ENCODE results near the gene ZNF580. TPM values are rescaled to one million over a fixed set of nuclear protein-coding genes. Genes with fewer than 3 reads are reported as not detected.

The ZNF580 gene
- polyA plus RNA-seq, 2 donors: 12.8 to 14.2 TPM

DNA sequence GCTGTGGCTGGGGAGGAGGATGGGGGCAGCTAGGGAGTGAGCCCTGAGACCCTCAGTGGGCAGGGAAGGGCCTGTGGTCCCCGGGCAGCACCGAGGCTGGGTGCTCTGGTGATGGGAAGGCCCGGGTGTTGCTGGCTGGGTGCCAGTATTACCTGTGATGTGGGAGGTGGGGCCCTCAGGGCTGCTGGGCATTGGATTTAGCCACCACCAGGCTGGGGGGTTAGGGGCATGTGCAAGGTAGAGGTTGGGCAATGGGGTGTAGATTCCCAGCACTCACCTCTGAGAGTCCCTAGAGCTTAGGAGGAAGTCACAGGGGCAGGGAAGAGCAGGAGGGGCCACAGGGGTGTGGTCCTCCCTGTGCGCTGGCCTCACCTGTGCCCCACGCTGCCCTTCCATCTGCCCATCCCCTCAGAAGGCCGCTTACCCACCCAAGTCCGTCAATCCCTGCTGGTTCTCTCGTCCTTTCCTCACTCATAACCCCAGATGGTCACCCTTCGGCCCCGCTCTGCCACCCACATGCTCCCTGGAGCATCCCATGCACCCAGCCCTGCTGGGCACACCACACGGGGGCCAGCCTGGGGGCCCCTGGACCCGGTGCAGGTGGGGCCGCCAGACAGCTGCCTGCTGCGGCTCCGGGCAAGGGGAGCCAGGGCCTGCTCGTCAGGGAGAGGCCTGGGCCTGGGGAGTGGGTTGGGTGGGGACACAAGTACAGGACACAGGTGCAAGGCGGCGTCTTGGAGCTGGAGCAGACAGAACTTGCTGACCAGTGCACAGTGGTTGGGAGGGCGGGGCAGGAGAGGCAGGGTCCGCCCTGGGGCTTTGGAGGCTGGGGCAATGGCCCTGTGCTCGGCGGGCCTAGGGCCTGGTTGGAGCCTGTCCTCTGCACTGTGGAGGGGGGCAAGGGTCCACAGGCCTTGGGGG lies 46.7 kb downstream of the ZNF580 start:
- H3K4me3 ChIP-seq (ENCODE audit: low read depth in 1 of 2, low read length in 2 of 2): no peak overlapping the region
- no peaks in the 10 kb centered on the region for H3K9me3 ChIP-seq (ENCODE audit: control insufficient read depth in 2 of 2, insufficient read depth in 1 of 2, low read depth in 1 of 2, low read length in 1 of 2)
- peaks cover 0 to 12% of the 10 kb centered on the region in 2 donors for H3K4me1 ChIP-seq (ENCODE audit: control insufficient read depth in 2 of 2, insufficient read depth in 2 of 2, low read length in 1 of 2)
- 85 to 89% methylated on average over 22 of the region's 22 CpGs for WGBS, 2 donors
- H3K36me3 ChIP-seq (ENCODE audit: control insufficient read depth in 2 of 2, insufficient read depth in 2 of 2, low read length in 1 of 2): peaks cover 11 to 82% of the 10 kb centered on the region in 2 donors
- H3K27me3 ChIP-seq (ENCODE audit: control insufficient read depth in 1 of 2, insufficient read depth in 2 of 2, low read length in 2 of 2): no peaks in the 10 kb centered on the region
- H3K27ac ChIP-seq (ENCODE audit: low read depth in 2 of 2, low read length in 1 of 2): no peak overlapping the region

DNA sequence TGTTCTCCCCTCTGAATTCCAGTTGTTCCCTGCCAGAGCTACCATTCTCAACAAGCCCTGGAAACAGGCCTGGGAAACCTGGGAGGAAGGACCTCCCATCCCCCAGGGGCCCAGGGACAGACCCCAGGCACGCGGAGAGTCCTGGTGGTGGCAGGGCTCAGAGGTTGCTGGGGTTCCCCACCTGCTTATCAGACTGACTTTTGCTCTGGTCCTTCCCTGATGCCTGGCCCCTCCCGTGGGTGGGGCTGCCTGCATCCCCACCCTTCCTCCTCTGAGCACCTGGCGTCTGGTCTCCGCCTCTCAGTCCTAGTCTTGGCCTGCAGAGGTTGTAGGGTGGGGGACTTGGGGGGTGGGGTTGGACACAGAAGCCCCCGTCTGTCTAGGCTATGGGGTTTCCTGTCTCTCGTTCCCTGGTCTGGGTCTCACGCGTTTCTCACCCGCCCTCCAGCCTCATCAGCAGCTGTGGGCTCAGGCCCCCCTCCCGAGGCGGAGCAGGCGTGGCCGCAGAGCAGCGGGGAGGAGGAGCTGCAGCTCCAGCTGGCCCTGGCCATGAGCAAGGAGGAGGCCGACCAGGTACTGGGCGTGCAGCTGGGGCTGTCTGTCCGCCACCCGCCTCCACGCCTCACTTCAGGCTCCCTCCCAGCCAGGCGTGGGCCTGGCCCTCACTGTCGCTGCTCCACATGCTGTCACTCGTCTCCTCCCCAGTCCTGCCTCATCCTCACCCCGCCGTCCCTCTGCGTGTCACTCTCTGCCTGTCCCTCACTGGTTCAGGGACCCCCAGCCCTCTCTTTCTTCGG lies 47.8 kb downstream of the ZNF580 start:
- 59 to 61% methylated on average over 24 to 27 of the region's 27 CpGs for WGBS, 2 donors
- no peaks in the 10 kb centered on the region for H3K27me3 ChIP-seq (ENCODE audit: control insufficient read depth in 1 of 2, insufficient read depth in 2 of 2, low read length in 2 of 2)
- H3K27ac ChIP-seq (ENCODE audit: low read depth in 2 of 2, low read length in 1 of 2): no peak overlapping the region
- H3K36me3 ChIP-seq (ENCODE audit: control insufficient read depth in 2 of 2, insufficient read depth in 2 of 2, low read length in 1 of 2): peaks cover 14 to 86% of the 10 kb centered on the region in 2 donors
- H3K4me3 ChIP-seq (ENCODE audit: low read depth in 1 of 2, low read length in 2 of 2): no peak overlapping the region
- peaks cover 0 to 12% of the 10 kb centered on the region in 2 donors for H3K4me1 ChIP-seq (ENCODE audit: control insufficient read depth in 2 of 2, insufficient read depth in 2 of 2, low read length in 1 of 2)
- H3K9me3 ChIP-seq (ENCODE audit: control insufficient read depth in 2 of 2, insufficient read depth in 1 of 2, low read depth in 1 of 2, low read length in 1 of 2): no peaks in the 10 kb centered on the region

DNA sequence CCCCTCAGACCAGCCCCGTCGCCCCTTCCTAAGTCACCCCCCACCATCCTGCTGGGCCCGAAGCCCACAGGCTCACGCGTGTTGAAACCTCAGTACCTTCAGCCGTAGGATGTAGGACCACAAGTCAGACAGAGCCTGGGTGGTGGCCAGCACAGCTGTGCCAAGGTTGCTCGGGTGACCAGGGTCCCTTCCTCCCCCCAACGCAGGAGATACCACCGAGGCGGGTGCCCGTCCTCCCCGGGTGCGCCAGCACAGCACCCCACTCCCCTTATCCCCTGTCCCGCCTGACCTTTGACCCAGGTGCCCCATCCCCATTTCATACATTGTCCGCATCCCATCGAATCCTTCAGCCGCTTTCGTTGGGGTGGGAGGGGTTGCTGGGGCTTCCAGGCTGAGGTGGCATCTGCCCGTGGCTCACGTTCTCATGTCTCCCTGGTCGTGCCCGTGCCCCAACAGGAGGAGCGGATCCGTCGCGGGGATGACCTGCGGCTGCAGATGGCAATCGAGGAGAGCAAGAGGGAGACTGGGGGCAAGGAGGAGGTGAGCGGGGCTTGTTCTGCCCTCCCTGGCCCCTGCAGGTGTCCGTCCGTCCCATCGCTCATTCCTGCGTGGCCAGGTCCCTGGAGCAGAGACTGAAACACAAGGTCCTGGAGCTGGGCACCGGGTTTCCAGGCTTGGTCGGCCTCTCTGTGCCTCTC lies 48.8 kb downstream of the ZNF580 start:
- Histone ChIP-seq H3K9me3 (ENCODE audit: control insufficient read depth in 2 of 2, insufficient read depth in 1 of 2, low read depth in 1 of 2, low read length in 1 of 2) (no peaks in the 10 kb centered on the region), H3K27ac (ENCODE audit: low read depth in 2 of 2, low read length in 1 of 2) (no peak overlapping the region), H3K36me3 (ENCODE audit: control insufficient read depth in 2 of 2, insufficient read depth in 2 of 2, low read length in 1 of 2) (peaks cover 17 to 88% of the 10 kb centered on the region in 2 donors), H3K27me3 (ENCODE audit: control insufficient read depth in 1 of 2, insufficient read depth in 2 of 2, low read length in 2 of 2) (no peaks in the 10 kb centered on the region), H3K4me1 (ENCODE audit: control insufficient read depth in 2 of 2, insufficient read depth in 2 of 2, low read length in 1 of 2) (peaks cover 0 to 12% of the 10 kb centered on the region in 2 donors), H3K4me3 (ENCODE audit: low read depth in 1 of 2, low read length in 2 of 2) (no peak overlapping the region)
- WGBS, 2 donors: 92 to 94% methylated on average over 35 of the region's 35 CpGs

DNA sequence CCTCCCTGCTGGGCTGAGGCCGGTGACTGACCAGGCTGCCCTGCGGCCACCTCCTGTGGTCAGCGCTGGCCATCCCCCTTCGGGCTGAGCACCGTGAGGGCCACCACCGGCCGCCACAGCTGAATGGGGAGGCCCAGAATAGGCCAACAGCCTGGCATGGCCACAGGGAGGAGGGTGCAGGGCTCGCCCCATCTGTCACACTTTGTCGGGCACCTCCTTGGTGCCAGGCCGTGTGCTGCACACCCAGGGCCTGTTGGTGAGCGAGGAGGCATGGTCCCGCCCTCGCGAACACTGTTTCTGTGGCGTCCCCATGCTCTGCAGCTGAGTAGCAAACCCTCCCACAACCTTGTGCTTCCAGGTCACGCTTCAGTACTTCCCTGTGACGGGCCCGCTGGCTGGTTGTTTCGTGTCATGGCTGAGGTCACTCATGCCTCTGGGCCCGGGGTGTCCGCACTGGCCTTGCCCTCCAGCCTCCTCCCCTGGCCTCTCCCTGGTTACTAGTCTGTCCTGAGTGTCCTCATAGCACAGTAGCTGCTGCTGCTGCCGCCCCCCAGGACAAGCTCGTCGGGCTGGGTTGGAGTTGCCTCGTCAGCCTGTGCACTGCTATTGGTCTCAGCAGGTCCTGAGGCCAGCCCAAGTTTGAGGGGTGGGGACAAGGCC lies 49.4 kb downstream of the ZNF580 start:
- 92 to 95% methylated on average over 24 to 25 of the region's 25 CpGs for WGBS, 2 donors
- H3K27ac ChIP-seq (ENCODE audit: low read depth in 2 of 2, low read length in 1 of 2): no peak overlapping the region
- no peak overlapping the region for H3K4me3 ChIP-seq (ENCODE audit: low read depth in 1 of 2, low read length in 2 of 2)
- H3K27me3 ChIP-seq (ENCODE audit: control insufficient read depth in 1 of 2, insufficient read depth in 2 of 2, low read length in 2 of 2): no peaks in the 10 kb centered on the region
- peaks cover 0 to 9% of the 10 kb centered on the region in 2 donors for H3K4me1 ChIP-seq (ENCODE audit: control insufficient read depth in 2 of 2, insufficient read depth in 2 of 2, low read length in 1 of 2)
- H3K36me3 ChIP-seq (ENCODE audit: control insufficient read depth in 2 of 2, insufficient read depth in 2 of 2, low read length in 1 of 2): peaks cover 24 to 87% of the 10 kb centered on the region in 2 donors
- no peaks in the 10 kb centered on the region for H3K9me3 ChIP-seq (ENCODE audit: control insufficient read depth in 2 of 2, insufficient read depth in 1 of 2, low read depth in 1 of 2, low read length in 1 of 2)

DNA sequence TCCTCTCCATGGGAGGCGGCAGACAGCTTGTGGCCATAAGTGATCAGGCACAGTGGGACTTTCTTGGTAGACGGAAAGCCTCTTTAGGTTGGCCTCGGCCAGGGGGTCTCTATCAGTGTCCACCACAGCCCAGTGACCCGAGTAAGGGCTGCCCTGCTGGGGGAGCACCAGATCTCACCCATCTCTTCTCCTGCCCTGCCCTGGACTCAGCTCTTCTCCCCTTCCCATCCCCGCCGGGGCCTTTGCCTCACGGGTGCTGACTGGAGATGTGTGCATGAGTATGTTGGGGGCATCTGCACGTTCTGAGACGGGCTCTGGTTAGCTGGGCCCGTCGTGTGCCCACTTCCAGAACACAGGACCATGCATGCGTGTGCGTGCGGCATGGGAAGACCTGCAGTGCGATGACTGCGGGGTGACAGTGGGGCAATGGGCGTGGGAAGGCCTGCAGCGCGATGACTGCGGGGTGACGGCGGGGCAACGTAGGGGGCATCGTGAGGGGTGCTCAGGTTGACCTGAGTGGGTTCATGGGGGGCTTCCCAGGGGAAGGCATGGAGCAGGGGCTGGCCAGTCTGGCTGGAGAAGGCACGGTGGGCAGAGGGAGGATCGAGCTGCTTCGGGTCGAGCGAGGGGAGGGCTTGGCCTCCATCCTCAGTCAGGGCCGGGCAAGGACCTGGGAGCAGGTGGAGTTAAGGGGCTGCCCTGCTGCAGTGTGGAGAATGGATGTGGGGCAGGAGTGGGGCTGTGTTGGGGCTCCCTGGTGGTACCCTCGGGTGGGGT lies 50.2 kb downstream of the ZNF580 start:
- Histone ChIP-seq H3K9me3 (ENCODE audit: control insufficient read depth in 2 of 2, insufficient read depth in 1 of 2, low read depth in 1 of 2, low read length in 1 of 2) (no peaks in the 10 kb centered on the region), H3K36me3 (ENCODE audit: control insufficient read depth in 2 of 2, insufficient read depth in 2 of 2, low read length in 1 of 2) (peaks cover 20 to 85% of the 10 kb centered on the region in 2 donors)

DNA sequence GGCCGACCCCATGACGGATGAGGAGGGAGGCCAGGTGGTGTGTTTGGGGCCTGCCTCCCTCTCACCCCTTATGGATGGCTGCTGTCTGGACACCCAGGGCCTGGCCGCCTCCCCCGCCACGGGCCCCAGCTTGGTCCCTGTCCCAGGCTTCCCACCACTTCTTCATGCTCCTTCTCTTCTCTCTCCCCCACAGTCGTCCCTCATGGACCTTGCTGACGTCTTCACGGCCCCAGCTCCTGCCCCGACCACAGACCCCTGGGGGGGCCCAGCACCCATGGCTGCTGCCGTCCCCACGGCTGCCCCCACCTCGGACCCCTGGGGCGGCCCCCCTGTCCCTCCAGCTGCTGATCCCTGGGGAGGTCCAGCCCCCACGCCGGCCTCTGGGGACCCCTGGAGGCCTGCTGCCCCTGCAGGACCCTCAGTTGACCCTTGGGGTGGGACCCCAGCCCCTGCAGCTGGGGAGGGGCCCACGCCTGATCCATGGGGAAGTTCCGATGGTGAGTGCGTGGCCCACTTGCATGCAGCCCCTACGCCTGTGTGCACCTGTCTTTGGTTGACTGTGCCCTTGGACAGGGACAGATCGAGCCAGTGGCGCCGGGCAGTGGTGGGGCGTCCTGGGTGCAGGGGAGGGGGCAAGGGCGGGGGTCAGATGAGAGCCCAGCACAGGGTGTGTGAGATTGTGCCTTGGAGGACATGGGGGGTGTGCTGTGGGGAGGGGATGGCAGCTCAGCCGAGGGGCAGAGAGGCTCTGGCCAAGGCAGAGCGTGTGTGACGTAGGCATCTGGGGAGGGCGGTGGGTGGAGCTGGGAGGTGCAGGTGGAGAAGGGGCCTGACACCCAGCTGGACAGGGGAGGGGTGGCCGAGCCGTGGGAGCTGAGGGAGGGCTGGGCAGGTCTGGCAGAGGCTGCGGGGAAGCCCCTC lies 51.0 kb downstream of the ZNF580 start:
- WGBS, 2 donors: 94% methylated on average over 27 to 31 of the region's 31 CpGs
- H3K36me3 ChIP-seq (ENCODE audit: control insufficient read depth in 2 of 2, insufficient read depth in 2 of 2, low read length in 1 of 2): peaks cover 20 to 85% of the 10 kb centered on the region in 2 donors
- H3K27ac ChIP-seq (ENCODE audit: low read depth in 2 of 2, low read length in 1 of 2): no peak overlapping the region
- no peaks in the 10 kb centered on the region for H3K27me3 ChIP-seq (ENCODE audit: control insufficient read depth in 1 of 2, insufficient read depth in 2 of 2, low read length in 2 of 2)
- no peaks in the 10 kb centered on the region for H3K9me3 ChIP-seq (ENCODE audit: control insufficient read depth in 2 of 2, insufficient read depth in 1 of 2, low read depth in 1 of 2, low read length in 1 of 2)
- H3K4me3 ChIP-seq (ENCODE audit: low read depth in 1 of 2, low read length in 2 of 2): no peak overlapping the region
- peaks cover 0 to 8% of the 10 kb centered on the region in 2 donors for H3K4me1 ChIP-seq (ENCODE audit: control insufficient read depth in 2 of 2, insufficient read depth in 2 of 2, low read length in 1 of 2)

More for the DNA sequence above, 50.2 kb downstream of the ZNF580 start:
- WGBS, 2 donors: 94% methylated on average over 31 of the region's 31 CpGs
- H3K4me1 ChIP-seq (ENCODE audit: control insufficient read depth in 2 of 2, insufficient read depth in 2 of 2, low read length in 1 of 2): peaks cover 0 to 8% of the 10 kb centered on the region in 2 donors
- H3K27me3 ChIP-seq (ENCODE audit: control insufficient read depth in 1 of 2, insufficient read depth in 2 of 2, low read length in 2 of 2): no peaks in the 10 kb centered on the region
- H3K27ac ChIP-seq (ENCODE audit: low read depth in 2 of 2, low read length in 1 of 2): no peak overlapping the region
- H3K4me3 ChIP-seq (ENCODE audit: low read depth in 1 of 2, low read length in 2 of 2): no peak overlapping the region

DNA sequence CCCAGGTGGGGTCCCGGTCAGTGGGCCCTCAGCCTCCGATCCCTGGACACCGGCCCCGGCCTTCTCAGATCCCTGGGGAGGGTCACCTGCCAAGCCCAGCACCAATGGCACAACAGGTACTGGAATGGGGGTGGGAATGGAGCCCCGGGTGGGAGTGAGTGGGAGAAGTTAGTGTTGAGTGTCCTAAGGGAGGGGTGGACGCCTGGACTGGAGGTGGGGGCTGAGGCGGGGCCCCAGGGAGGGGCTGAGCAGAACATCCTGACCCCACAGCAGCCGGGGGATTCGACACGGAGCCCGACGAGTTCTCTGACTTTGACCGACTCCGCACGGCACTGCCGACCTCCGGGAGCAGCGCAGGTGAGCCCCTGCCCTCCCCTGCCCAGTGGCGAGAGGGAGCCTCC lies 51.9 kb downstream of the ZNF580 start:
- 92 to 95% methylated on average over 19 of the region's 19 CpGs for WGBS, 2 donors
- Histone ChIP-seq H3K27me3 (ENCODE audit: control insufficient read depth in 1 of 2, insufficient read depth in 2 of 2, low read length in 2 of 2) (no peaks in the 10 kb centered on the region), H3K9me3 (ENCODE audit: control insufficient read depth in 2 of 2, insufficient read depth in 1 of 2, low read depth in 1 of 2, low read length in 1 of 2) (no peaks in the 10 kb centered on the region), H3K27ac (ENCODE audit: low read depth in 2 of 2, low read length in 1 of 2) (no peak overlapping the region), H3K4me1 (ENCODE audit: control insufficient read depth in 2 of 2, insufficient read depth in 2 of 2, low read length in 1 of 2) (peaks cover 0 to 8% of the 10 kb centered on the region in 2 donors), H3K4me3 (ENCODE audit: low read depth in 1 of 2, low read length in 2 of 2) (no peak overlapping the region), H3K36me3 (ENCODE audit: control insufficient read depth in 2 of 2, insufficient read depth in 2 of 2, low read length in 1 of 2) (peaks cover 20 to 81% of the 10 kb centered on the region in 2 donors)

Measured in esophagus (tissue), 2 donors.